HG02885 (cell line): ENCODE results near the gene SRC.

Experiments used
- ATAC-seq: cut with Tn5 transposase; IDR thresholded peaks from one replicate; pipeline ENCODE4 v1.9.1; 2021; ENCODE audit warnings: mild to moderate bottlenecking; ENCODE audit not compliant: unreplicated experiment, poor library complexity

SRC gene

GRCh38 chr20:37406010-37406998 lies 60.4 kb downstream of the SRC start:
- ATAC-seq: peak; percentile 56

GRCh38 chr20:37407019-37407566 lies 61.2 kb downstream of the SRC start:
- ATAC-seq: no peak

GRCh38 chr20:37407573-37408002 lies 61.6 kb downstream of the SRC start:
- no peak for ATAC-seq

- no peak for ATAC-seq
These were observed 62.6 kb downstream of the SRC start for GRCh38 chr20:37408302-37409193.

GRCh38 chr20:37411408-37412219 lies 65.7 kb downstream of the SRC start:
- no peak for ATAC-seq

- ATAC-seq: no peak
These were observed 67.0 kb downstream of the SRC start for GRCh38 chr20:37413023-37413334.

GRCh38 chr20:37413379-37413778 lies 67.4 kb downstream of the SRC start:
- ATAC-seq: no peak

- ATAC-seq: no peak
These were observed 68.5 kb downstream of the SRC start for GRCh38 chr20:37414224-37415035.

GRCh38 chr20:37415118-37416085 lies 69.5 kb downstream of the SRC start:
- ATAC-seq: no peak

GRCh38 chr20:37416100-37416847 lies 70.3 kb downstream of the SRC start:
- no peak for ATAC-seq

- ATAC-seq: no peak
These were observed 71.1 kb downstream of the SRC start for GRCh38 chr20:37416848-37417616.

- no peak for ATAC-seq
These were observed 71.9 kb downstream of the SRC start for GRCh38 chr20:37417617-37418467.

GRCh38 chr20:37418591-37419109 lies 72.7 kb downstream of the SRC start:
- no peak for ATAC-seq

- ATAC-seq: no peak
These were observed 73.4 kb downstream of the SRC start for GRCh38 chr20:37419307-37419706.

GRCh38 chr20:37419774-37420542 lies 74.0 kb downstream of the SRC start:
- ATAC-seq: no peak
